HG02870 (cell line): ENCODE measurements around the gene ALPP.

ENCODE experiments used
- ATAC-seq: cut with Tn5 transposase; IDR thresholded peaks from one replicate; pipeline ENCODE4 v1.9.1; 2021; ENCODE audit warnings: mild to moderate bottlenecking, moderate library complexity; ENCODE audit not compliant: unreplicated experiment

The ALPP gene

GRCh38 chr2:232340171-232340935, 38.2 kb upstream of the ALPP start:
- no peak for ATAC-seq

GRCh38 chr2:232341061-232341738, 37.4 kb upstream of the ALPP start:
- ATAC-seq, result no peak

- ATAC-seq, result no peak
Measured at GRCh38 chr2:232341739-232342126, 36.8 kb upstream of the ALPP start.

GRCh38 chr2:232342635-232343565, 35.7 kb upstream of the ALPP start:
- no peak for ATAC-seq

GRCh38 chr2:232343821-232344220, 34.7 kb upstream of the ALPP start:
- no peak for ATAC-seq

GRCh38 chr2:232345251-232345650, 33.3 kb upstream of the ALPP start:
- no peak for ATAC-seq

- no peak for ATAC-seq
Measured at GRCh38 chr2:232347369-232347768, 31.2 kb upstream of the ALPP start.

GRCh38 chr2:232348936-232349335, 29.6 kb upstream of the ALPP start:
- no peak for ATAC-seq

GRCh38 chr2:232349546-232349945, 29.0 kb upstream of the ALPP start:
- no peak for ATAC-seq

- no peak for ATAC-seq
Measured at GRCh38 chr2:232349946-232350635, 28.5 kb upstream of the ALPP start.

- no peak for ATAC-seq
Measured at GRCh38 chr2:232350804-232351685, 27.5 kb upstream of the ALPP start.

GRCh38 chr2:232351686-232352510, 26.7 kb upstream of the ALPP start:
- ATAC-seq, result no peak

- ATAC-seq, result no peak
Measured at GRCh38 chr2:232352511-232353091, 25.9 kb upstream of the ALPP start.

- ATAC-seq, result no peak
Measured at GRCh38 chr2:232353096-232353495, 25.5 kb upstream of the ALPP start.

- no peak for ATAC-seq
Measured at GRCh38 chr2:232353660-232354059, 24.9 kb upstream of the ALPP start.

- no peak for ATAC-seq
Measured at GRCh38 chr2:232354069-232354468, 24.5 kb upstream of the ALPP start.

GRCh38 chr2:232361646-232362045, 16.9 kb upstream of the ALPP start:
- ATAC-seq, result no peak

GRCh38 chr2:232362174-232362900, 16.2 kb upstream of the ALPP start:
- ATAC-seq, result no peak
